WI38 (cell line): ENCODE data around the gene GCH1.
"Not testable (repeated sequence)": the region's sequence is repeated elsewhere in the genome, so short reads cannot be mapped to it uniquely, and the experiment has no call there.

Source experiments
- H3K4me3 ChIP-seq: 2 replicates; pipeline ENCODE4 v1.5.1; 2011; ENCODE audit warnings: low read depth, mild to moderate bottlenecking, control low read depth, low read length
- CTCF ChIP-seq: IDR thresholded peaks from 2 replicates; pipeline ENCODE4 v1.5.1; 2012; ENCODE audit warnings: low read depth, mild to moderate bottlenecking, control low read depth, low read length

GCH1 gene

GRCh38 chr14:54906075-54906474 lies 3.4 kb upstream of the GCH1 start:
- H3K4me3 ChIP-seq: no peak overlapping the region
- TF ChIP-seq CTCF: no peak

GRCh38 chr14:54902143-54902520 lies 494 bp downstream of the GCH1 start:
- no peak for TF ChIP-seq CTCF
- peak overlapping the region; percentile 69 for H3K4me3 ChIP-seq

- H3K4me3 ChIP-seq: peak overlapping the region; percentile 69
- no peak for TF ChIP-seq CTCF
Observed at GRCh38 chr14:54901380-54902142, 1.1 kb downstream of the GCH1 start.

GRCh38 chr14:54899573-54899972 lies 3.1 kb downstream of the GCH1 start:
- no peak for TF ChIP-seq CTCF
- no peak overlapping the region for H3K4me3 ChIP-seq

- not testable (repeated sequence) for H3K4me3 ChIP-seq
Observed at GRCh38 chr14:54897809-54898555, 4.6 kb downstream of the GCH1 start.

GRCh38 chr14:54895683-54896082 lies 6.9 kb downstream of the GCH1 start:
- H3K4me3 ChIP-seq: no peak overlapping the region
- TF ChIP-seq CTCF: no peak

- TF ChIP-seq CTCF: no peak
- H3K4me3 ChIP-seq: no peak overlapping the region
Observed at GRCh38 chr14:54894995-54895394, 7.6 kb downstream of the GCH1 start.
